Astrocyte (in vitro differentiated cells and primary cell): Measurements from ENCODE around the gene GALNT6. TPM values are rescaled to one million over a fixed set of nuclear protein-coding genes. Genes with fewer than 3 reads are reported as not detected.

Experiments used
- DNase-seq: peaks from one replicate; pipeline ENCODE4 v3.0.0-alpha.2; 2010; ENCODE audit warnings: low read depth
- FAIRE-seq: peaks from 2 replicates; lab custom pipeline; 2011; peaks lifted over from hg19 to GRCh38; lab: Jason Lieb, UNC
- H2AFZ ChIP-seq: 2 replicates; pipeline ENCODE4 v1.6.0; 2012; ENCODE audit warnings: low read depth, low read length, inconsistent platforms
- H3K27ac ChIP-seq: 2 replicates; pipeline ENCODE4 v1.5.1; 2011; ENCODE audit warnings: low read depth, low read length, inconsistent platforms
- H3K27me3 ChIP-seq: 2 replicates; pipeline ENCODE4 v1.6.0; 2011; ENCODE audit warnings: low read length, inconsistent platforms; ENCODE audit not compliant: insufficient read depth
- H3K36me3 ChIP-seq: 2 replicates; pipeline ENCODE4 v1.5.1; 2011; ENCODE audit warnings: low read length, inconsistent platforms; ENCODE audit not compliant: insufficient read depth
- H3K4me1 ChIP-seq: 2 replicates; pipeline ENCODE4 v1.5.1; 2011; ENCODE audit warnings: low read length, inconsistent platforms; ENCODE audit not compliant: insufficient read depth
- H3K4me2 ChIP-seq: 2 replicates; pipeline ENCODE4 v1.6.0; 2012; ENCODE audit warnings: low read length, inconsistent platforms
- H3K4me3 ChIP-seq: 2 replicates; pipeline ENCODE4 v1.5.1; 2011; ENCODE audit warnings: low read depth, mild to moderate bottlenecking, low read length, inconsistent platforms; ENCODE audit not compliant: insufficient read depth
- H3K79me2 ChIP-seq: 2 replicates; pipeline ENCODE4 v1.6.0; 2012; ENCODE audit warnings: mild to moderate bottlenecking, low read length, inconsistent platforms; ENCODE audit not compliant: insufficient read depth
- H3K9ac ChIP-seq: 2 replicates; pipeline ENCODE4 v1.6.0; 2012; ENCODE audit warnings: mild to moderate bottlenecking, low read length, inconsistent platforms
- H3K9me3 ChIP-seq: 2 replicates; pipeline ENCODE4 v1.5.1; 2012; ENCODE audit warnings: low read depth, mild to moderate bottlenecking, low read length, inconsistent platforms; ENCODE audit not compliant: insufficient read depth
- H4K20me1 ChIP-seq: 2 replicates; pipeline ENCODE4 v1.6.0; 2012; ENCODE audit warnings: low read length, inconsistent platforms; ENCODE audit not compliant: insufficient read depth
- H3K27ac Mint-ChIP-seq: one replicate; pipeline ENCODE4 v1.8.0; 2021; ENCODE audit warnings: mild to moderate bottlenecking, mixed read lengths; ENCODE audit not compliant: unreplicated experiment
- H3K27me3 Mint-ChIP-seq: one replicate; pipeline ENCODE4 v1.8.0; 2021; ENCODE audit warnings: low read depth, mixed read lengths; ENCODE audit not compliant: unreplicated experiment
- H3K36me3 Mint-ChIP-seq: one replicate; pipeline ENCODE4 v1.8.0; 2021; ENCODE audit warnings: low read depth, mixed read lengths; ENCODE audit not compliant: unreplicated experiment
- H3K4me1 Mint-ChIP-seq: one replicate; pipeline ENCODE4 v1.8.0; 2021; ENCODE audit warnings: low read depth, mixed read lengths; ENCODE audit not compliant: unreplicated experiment
- H3K4me3 Mint-ChIP-seq: one replicate; pipeline ENCODE4 v1.8.0; 2021; ENCODE audit warnings: mild to moderate bottlenecking, moderate library complexity, mixed read lengths; ENCODE audit not compliant: unreplicated experiment
- H3K9me3 Mint-ChIP-seq: one replicate; pipeline ENCODE4 v1.8.0; 2021; ENCODE audit warnings: mild to moderate bottlenecking, mixed read lengths; ENCODE audit not compliant: unreplicated experiment
- CTCF ChIP-seq: IDR thresholded peaks from 2 replicates; pipeline ENCODE4 v1.5.1; 2011; ENCODE audit warnings: low read depth, mild to moderate bottlenecking, inconsistent platforms, low read length, moderate library complexity; ENCODE audit not compliant: insufficient read depth
- EZH2 ChIP-seq: IDR thresholded peaks from 2 replicates; pipeline ENCODE4 v1.6.1; 2012; ENCODE audit warnings: mild to moderate bottlenecking, low read length, inconsistent platforms; ENCODE audit not compliant: insufficient read depth
- total RNA-seq: library from RNA; stranded (reverse); gene quantifications from 2 replicates; pipeline ENCODE4 v1.2.1, GENCODE V29; 2021

The GALNT6 gene
- total RNA-seq, 1 donor from 2014 or later: 13.8 TPM

GRCh38 chr12:51388846-51389245, 2.4 kb downstream of the GALNT6 start:
- Histone ChIP-seq H3K27me3 (no peaks in the 10 kb centered on the region), H3K4me2 (peak overlapping the region; percentile 51), H3K9ac (no peak overlapping the region), H3K4me3 (no peak overlapping the region), H3K79me2 (no peaks in the 10 kb centered on the region), H3K9me3 (no peaks in the 10 kb centered on the region), H3K4me1 (peaks cover 40% of the 10 kb centered on the region), H3K36me3 (no peaks in the 10 kb centered on the region), H2AFZ (no peak overlapping the region), H4K20me1 (no peaks in the 10 kb centered on the region), H3K27ac (no peak overlapping the region)
- H3K36me3 Mint-ChIP-seq: no peaks in the 10 kb centered on the region
- peaks cover 2% of the 10 kb centered on the region for H3K27me3 Mint-ChIP-seq
- TF ChIP-seq CTCF (no peak), EZH2 (no peak)
- H3K4me3 Mint-ChIP-seq: no peak overlapping the region
- peaks cover 38% of the 10 kb centered on the region for H3K4me1 Mint-ChIP-seq
- no peak overlapping the region for H3K27ac Mint-ChIP-seq
- no peak for DNase-seq
- no peak for FAIRE-seq
- no peaks in the 10 kb centered on the region for H3K9me3 Mint-ChIP-seq

- Mint-ChIP-seq H3K36me3 (no peaks in the 10 kb centered on the region), H3K4me1 (peaks cover 39% of the 10 kb centered on the region), H3K4me3 (no peak overlapping the region), H3K9me3 (no peaks in the 10 kb centered on the region), H3K27me3 (peaks cover 3% of the 10 kb centered on the region), H3K27ac (no peak overlapping the region)
- Histone ChIP-seq H2AFZ (peak overlapping the region; percentile 56), H4K20me1 (no peaks in the 10 kb centered on the region), H3K36me3 (no peaks in the 10 kb centered on the region), H3K9me3 (no peaks in the 10 kb centered on the region), H3K4me1 (peaks cover 42% of the 10 kb centered on the region), H3K4me3 (no peak overlapping the region), H3K27ac (no peak overlapping the region), H3K4me2 (peak overlapping the region; percentile 39), H3K9ac (no peak overlapping the region), H3K79me2 (no peaks in the 10 kb centered on the region), H3K27me3 (no peaks in the 10 kb centered on the region)
- DNase-seq (peak; percentile 20), FAIRE-seq (no peak)
- TF ChIP-seq CTCF (no peak), EZH2 (no peak)
Measured at GRCh38 chr12:51388069-51388799, 3.0 kb downstream of the GALNT6 start.

- Mint-ChIP-seq H3K4me3 (no peak overlapping the region), H3K27ac (no peak overlapping the region), H3K4me1 (peaks cover 38% of the 10 kb centered on the region), H3K27me3 (peaks cover 3% of the 10 kb centered on the region), H3K9me3 (peaks cover 2% of the 10 kb centered on the region), H3K36me3 (peaks cover 4% of the 10 kb centered on the region)
- H3K27ac ChIP-seq: no peak overlapping the region
- TF ChIP-seq EZH2 (no peak), CTCF (no peak)
- FAIRE-seq: no peak
- no peaks in the 10 kb centered on the region for H3K27me3 ChIP-seq
- H3K9ac ChIP-seq: no peak overlapping the region
- H3K79me2 ChIP-seq: no peaks in the 10 kb centered on the region
- no peak overlapping the region for H3K4me2 ChIP-seq
- no peak overlapping the region for H2AFZ ChIP-seq
- no peaks in the 10 kb centered on the region for H3K36me3 ChIP-seq
- H3K4me1 ChIP-seq: peaks cover 48% of the 10 kb centered on the region
- no peak for DNase-seq
- H4K20me1 ChIP-seq: no peaks in the 10 kb centered on the region
- H3K4me3 ChIP-seq: no peak overlapping the region
- no peaks in the 10 kb centered on the region for H3K9me3 ChIP-seq
Measured at GRCh38 chr12:51386351-51386750, 4.9 kb downstream of the GALNT6 start.
